GM19467 (cell line): ENCODE measurements around the gene BRD4.
"Not testable (repeated sequence)": the region's sequence is repeated elsewhere in the genome, so short reads cannot be mapped to it uniquely, and the experiment has no call there.

ENCODE experiments used
- ATAC-seq: cut with Tn5 transposase; IDR thresholded peaks from one replicate; pipeline ENCODE4 v1.9.1; 2021; ENCODE audit warnings: mild to moderate bottlenecking, moderate library complexity; ENCODE audit not compliant: unreplicated experiment

BRD4 gene

GRCh38 chr19:15363048-15363447, 30.7 kb upstream of the BRD4 start:
- ATAC-seq = not testable (repeated sequence)

DNA sequence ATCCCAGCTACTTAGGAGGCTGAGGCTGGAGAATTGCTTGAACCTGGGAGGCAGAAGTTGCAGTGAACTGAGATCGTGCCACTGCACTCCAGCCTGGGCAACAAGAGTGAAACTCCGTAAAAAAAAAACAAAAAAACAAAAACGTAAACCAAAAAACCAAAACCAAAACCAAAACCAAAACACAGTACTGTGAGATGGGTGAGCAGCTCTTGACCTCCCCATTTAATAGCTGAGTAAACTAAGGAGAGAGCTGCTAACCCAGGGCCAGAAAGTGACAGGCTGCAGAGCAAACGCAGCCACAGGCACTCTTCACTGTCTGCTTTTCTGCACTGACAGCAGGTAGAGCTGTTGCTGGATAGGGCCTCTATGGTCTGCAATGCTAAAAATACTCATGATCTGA, 27.7 kb upstream of the BRD4 start:
- not testable (repeated sequence) for ATAC-seq

DNA sequence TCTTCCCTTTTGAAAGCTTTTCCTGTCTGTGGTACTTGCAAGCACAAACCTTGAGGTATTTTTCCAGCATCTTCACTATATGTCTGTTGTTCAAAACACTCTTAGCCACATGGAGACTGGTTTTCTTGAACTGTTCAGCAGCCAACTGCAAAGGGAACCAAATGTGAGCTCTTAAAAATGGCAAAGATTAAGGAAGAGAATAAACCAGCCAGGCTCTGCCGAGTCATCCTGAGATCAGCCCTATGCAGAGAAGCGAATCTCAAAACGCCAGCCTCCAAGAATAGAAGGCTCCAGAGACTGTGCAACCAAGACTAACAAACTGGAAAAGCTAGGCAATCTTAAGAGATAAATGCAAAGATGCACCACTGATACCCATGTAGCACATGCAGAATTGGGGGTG, 26.6 kb upstream of the BRD4 start:
- no peak for ATAC-seq

DNA sequence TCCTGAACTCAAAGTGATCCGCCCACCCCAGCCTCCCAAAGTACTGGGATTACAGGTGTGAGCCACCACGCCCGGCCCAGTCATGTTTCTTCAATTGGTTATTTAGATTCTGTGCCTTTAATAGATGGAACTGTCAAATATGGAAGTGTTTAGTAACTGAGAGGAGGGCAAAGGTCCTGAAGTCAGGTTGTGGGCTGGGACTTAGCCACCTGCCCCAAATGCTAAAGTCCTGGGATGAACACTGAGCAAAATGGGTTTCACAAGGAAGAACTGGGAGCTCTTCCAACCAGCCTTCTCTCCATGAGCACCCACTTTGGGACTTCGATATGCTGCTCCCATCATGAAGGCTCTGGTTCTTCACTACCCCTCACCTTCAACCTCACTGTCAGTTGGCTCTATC, 25.6 kb upstream of the BRD4 start:
- no peak for ATAC-seq

GRCh38 chr19:15354566-15355296, 22.4 kb upstream of the BRD4 start:
- ATAC-seq = no peak

DNA sequence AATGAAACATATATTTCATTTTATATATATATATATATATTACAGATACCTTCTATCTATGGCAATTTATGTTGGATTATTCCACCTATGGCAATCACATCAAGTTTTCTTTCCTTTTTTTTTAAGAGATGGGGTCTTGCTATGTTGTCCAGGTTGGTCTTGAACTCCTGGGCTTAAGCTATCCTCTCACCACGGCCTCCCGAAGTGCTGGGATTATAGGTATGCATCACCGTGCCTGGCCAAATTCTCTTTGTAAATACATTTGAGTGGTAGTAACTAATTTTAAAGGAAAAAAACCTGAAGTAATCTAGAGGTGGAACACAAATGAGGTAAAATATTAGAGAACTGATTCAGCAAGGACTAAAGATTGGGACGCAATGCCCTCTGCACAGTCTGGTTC, 21.6 kb upstream of the BRD4 start:
- no peak for ATAC-seq

- ATAC-seq = not testable (repeated sequence)
Measured at GRCh38 chr19:15352535-15352934, 20.2 kb upstream of the BRD4 start.

DNA sequence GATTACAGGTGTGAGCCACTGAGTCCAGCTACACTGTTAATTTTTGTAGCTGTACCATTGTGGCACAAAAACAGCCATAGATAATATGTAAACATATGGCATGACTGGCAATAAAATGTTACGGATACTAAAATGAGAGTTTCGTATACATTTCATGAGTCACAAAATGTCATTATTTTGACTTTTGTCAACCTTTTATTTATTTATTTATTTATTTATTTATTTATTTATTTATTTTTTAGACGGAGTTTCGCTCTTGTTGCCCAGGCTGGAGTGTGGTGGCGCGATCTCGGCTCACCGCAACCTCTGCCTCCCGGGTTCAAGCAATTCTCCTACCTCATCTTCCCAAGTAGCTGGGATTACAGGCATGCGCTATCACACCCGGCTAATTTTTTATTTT, 9.0 kb upstream of the BRD4 start:
- not testable (repeated sequence) for ATAC-seq

DNA sequence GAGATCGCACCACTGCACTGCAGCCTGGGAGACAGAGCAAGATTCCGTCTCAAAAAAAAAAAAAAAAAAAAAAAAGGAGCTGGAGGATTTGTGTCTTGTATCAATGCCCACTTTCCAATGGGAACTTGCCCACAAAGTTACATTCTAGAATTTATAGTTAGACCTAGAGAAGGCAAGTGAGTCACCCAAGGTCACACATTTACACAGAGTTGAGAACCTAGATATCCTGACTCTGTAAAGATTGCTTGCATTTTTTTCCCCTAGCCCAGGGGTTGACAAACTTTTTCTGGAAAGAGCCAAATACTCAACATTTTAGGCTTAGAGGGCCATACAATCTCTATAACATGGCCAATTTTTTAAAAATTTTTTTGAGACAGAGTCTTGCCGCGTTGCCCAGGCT, 7.7 kb upstream of the BRD4 start:
- no peak for ATAC-seq

- ATAC-seq = no peak
Measured at GRCh38 chr19:15337202-15337601, 4.9 kb upstream of the BRD4 start.

DNA sequence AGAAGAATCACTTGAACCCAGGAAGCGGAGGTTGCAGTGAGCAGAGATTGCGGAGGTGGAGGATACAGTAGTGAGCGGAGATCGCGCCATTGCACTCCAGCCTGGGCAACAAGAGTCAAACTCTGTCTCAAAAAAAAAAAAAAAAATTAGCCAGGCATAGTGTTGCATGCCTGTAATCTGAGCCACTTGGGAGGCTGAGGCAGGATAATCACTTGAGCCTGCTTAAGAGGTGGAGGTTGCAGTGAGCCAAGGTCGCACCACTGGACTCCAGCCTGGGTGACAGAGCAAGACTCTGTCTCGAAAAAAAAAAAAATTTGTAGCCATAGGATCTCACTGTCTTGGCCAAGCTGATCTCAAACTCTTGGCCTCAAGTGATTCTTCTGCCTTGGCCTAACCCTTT, 3.7 kb upstream of the BRD4 start:
- not testable (repeated sequence) for ATAC-seq

GRCh38 chr19:15331419-15332310, 674 bp downstream of the BRD4 start:
- ATAC-seq = peak; percentile 36

DNA sequence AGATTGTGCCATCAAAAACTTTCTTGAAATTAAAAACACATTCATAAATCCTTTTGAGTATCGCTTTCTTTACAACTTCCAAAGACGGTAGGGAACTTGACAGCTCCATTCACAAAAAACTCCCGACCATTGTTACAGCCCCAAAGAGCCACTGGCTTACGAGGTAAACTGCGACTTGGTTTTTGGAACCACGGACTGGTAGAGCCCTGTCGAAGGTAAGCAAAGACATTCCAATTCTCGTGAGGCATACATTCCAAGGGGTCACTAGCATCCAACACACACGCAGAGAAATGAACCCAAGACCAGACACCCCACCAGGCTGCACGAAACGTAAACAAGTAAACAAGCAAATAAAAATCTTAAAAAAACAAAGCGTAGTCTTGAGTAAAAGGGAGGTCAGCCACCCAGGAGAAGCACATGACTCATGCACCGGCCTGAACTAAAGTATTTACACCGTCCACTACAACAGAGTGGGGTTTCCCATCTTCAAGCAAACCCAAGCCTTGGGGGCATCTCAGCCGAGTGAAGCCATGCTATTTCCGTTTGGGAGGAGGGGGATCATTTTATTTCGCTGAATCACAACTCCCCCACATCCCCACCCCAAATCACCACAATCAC, 1.4 kb downstream of the BRD4 start:
- ATAC-seq = no peak

DNA sequence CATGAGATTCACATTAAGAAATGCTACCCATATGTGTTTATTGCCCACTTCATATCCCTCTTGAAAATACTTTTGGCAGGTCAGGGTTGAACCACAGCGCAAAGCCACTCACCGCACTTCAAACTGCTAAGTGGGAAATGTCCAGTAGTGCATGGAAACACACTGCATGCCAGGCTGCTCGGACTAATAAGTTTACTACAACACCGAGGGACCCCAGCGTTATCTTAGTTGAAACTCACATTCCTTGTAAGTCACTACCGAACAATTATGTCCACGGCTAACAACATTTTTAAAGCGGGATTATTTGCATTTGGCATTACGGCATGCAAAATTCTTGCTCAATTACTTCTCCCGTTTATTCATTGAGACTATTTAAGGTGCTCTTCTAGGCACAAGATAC, 4.0 kb downstream of the BRD4 start:
- ATAC-seq = no peak

- ATAC-seq = no peak
Measured at GRCh38 chr19:15324791-15325519, 7.4 kb downstream of the BRD4 start.

GRCh38 chr19:15323496-15324235, 8.7 kb downstream of the BRD4 start:
- no peak for ATAC-seq

DNA sequence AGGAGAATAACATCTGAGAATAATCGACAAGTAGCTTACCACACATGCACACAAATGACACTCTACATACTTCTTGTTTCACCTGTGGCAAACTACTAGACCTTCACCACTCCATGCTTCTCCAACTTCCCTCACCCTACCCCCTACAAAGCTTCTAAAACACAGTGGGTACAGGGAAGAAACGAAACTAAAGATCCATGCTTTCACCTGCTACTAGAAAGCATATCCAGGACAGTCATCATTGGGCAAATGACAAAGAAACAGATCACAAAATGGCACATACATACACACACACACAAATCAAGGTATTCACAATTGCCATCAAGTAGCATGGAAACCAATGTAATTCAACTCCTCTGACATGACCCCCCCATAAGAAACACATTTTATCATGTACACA, 10.6 kb downstream of the BRD4 start:
- no peak for ATAC-seq

GRCh38 chr19:15320116-15320515, 12.2 kb downstream of the BRD4 start:
- no peak for ATAC-seq

- ATAC-seq = no peak
Measured at GRCh38 chr19:15318241-15318691, 14.1 kb downstream of the BRD4 start.

DNA sequence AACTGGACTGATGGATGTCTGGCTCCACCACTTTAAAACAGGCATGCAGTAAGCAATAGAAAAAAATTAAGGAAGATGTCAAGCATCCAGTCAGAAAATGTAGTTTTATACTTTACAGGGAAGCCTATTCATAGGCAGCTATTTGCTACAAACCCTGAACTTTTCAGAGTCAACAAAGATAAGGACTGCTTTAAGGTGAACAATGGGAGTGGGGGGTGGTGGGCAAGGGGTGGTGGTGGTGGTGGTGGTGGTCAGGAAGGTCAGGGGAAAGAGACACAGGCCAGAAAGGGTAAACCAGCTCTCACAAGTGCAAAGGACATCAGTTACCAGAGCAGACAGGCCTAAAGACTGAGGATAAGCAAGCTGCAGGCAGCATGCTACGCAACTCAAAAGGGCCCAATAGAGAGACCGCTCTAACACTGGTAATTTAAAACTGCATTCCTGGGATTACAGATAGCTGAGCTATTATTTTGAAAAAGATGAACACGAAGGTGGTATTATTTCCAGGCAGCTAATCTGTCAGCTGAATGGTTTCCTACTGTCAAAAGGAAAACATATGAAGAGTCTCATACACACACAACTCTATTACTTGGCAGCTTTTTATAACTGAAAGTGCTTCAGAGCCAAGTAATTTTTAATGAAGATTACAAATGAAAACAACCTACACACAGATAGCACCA, 14.8 kb downstream of the BRD4 start:
- no peak for ATAC-seq
